Glutamatergic neuron (in vitro differentiated cells): ENCODE data around the gene DACT1. TPM values are rescaled to one million over a fixed set of nuclear protein-coding genes. Genes with fewer than 3 reads are reported as not detected.

Experiments
- DNase-seq: peaks from one replicate; pipeline ENCODE4 v3.0.0; 2022
- H3K27ac Mint-ChIP-seq: one replicate; pipeline ENCODE4 v1.8.0; 2020; ENCODE audit warnings: mild to moderate bottlenecking, mixed read lengths, inconsistent platforms; ENCODE audit not compliant: unreplicated experiment
- H3K27me3 Mint-ChIP-seq: one replicate; pipeline ENCODE4 v1.8.0; 2020; ENCODE audit warnings: mild to moderate bottlenecking, moderate library complexity, mixed read lengths, inconsistent platforms; ENCODE audit not compliant: unreplicated experiment
- H3K36me3 Mint-ChIP-seq: one replicate; pipeline ENCODE4 v1.8.0; 2020; ENCODE audit warnings: mild to moderate bottlenecking, mixed read lengths, inconsistent platforms; ENCODE audit not compliant: unreplicated experiment
- H3K4me1 Mint-ChIP-seq: one replicate; pipeline ENCODE4 v1.8.0; 2020; ENCODE audit warnings: mild to moderate bottlenecking, low read depth, mixed read lengths, inconsistent platforms; ENCODE audit not compliant: unreplicated experiment
- H3K4me3 Mint-ChIP-seq: one replicate; pipeline ENCODE4 v1.8.0; 2020; ENCODE audit warnings: mild to moderate bottlenecking, mixed read lengths, inconsistent platforms; ENCODE audit not compliant: unreplicated experiment
- H3K9me3 Mint-ChIP-seq: one replicate; pipeline ENCODE4 v1.8.0; 2020; ENCODE audit warnings: mild to moderate bottlenecking, moderate library complexity, mixed read lengths, inconsistent platforms; ENCODE audit not compliant: unreplicated experiment
- CTCF ChIP-seq: fragments of 200-600 bp; sonication (generic); IDR thresholded peaks from one replicate; pipeline ENCODE4 v1.5.0; 2021; ENCODE audit not compliant: partially characterized antibody, unreplicated experiment
- total RNA-seq: library from RNA; stranded (reverse); fragmentation: NEBNext Ultra II Directional; extraction: Animal tissue kit (Norgen Biotek cat#: 25700); gene quantifications from one replicate; pipeline ENCODE4 v1.2.1, GENCODE V29; 2021; ENCODE audit not compliant: unreplicated experiment

The DACT1 gene
- total RNA-seq, 1 donor from 2014 or later = 39.9 TPM

GRCh38 chr14:58695514-58695913 is 57.8 kb downstream of the DACT1 start:
- Mint-ChIP-seq H3K4me1 (peaks cover 22% of the 10 kb centered on the region), H3K9me3 (peaks cover 4% of the 10 kb centered on the region), H3K4me3 (no peak overlapping the region), H3K27ac (no peak overlapping the region), H3K27me3 (peaks cover 3% of the 10 kb centered on the region), H3K36me3 (peaks cover 4% of the 10 kb centered on the region)
- no peak for DNase-seq
- TF ChIP-seq CTCF = no peak

GRCh38 chr14:58697266-58697929 is 59.6 kb downstream of the DACT1 start:
- DNase-seq = no peak
- no peak for TF ChIP-seq CTCF
- no peak overlapping the region for H3K27ac Mint-ChIP-seq
- H3K36me3 Mint-ChIP-seq = peaks cover 4% of the 10 kb centered on the region
- H3K9me3 Mint-ChIP-seq = peaks cover 4% of the 10 kb centered on the region
- H3K4me1 Mint-ChIP-seq = peaks cover 16% of the 10 kb centered on the region
- no peak overlapping the region for H3K4me3 Mint-ChIP-seq
- H3K27me3 Mint-ChIP-seq = peaks cover 3% of the 10 kb centered on the region

Other genes with a start within 250 kb of the DACT1 start
- gene TOMM20L, start 242.0 kb upstream of the DACT1 start, total RNA-seq = not detected
- gene TIMM9, start 210.4 kb upstream of the DACT1 start, total RNA-seq = 41.6 TPM
- gene KIAA0586, start 210.2 kb upstream of the DACT1 start, total RNA-seq = 27.8 TPM